ENCODE results near the gene CD226.
"Not testable (repeated sequence)": the region's sequence is repeated elsewhere in the genome, so short reads cannot be mapped to it uniquely, and the experiment has no call there.

The CD226 gene

DNA sequence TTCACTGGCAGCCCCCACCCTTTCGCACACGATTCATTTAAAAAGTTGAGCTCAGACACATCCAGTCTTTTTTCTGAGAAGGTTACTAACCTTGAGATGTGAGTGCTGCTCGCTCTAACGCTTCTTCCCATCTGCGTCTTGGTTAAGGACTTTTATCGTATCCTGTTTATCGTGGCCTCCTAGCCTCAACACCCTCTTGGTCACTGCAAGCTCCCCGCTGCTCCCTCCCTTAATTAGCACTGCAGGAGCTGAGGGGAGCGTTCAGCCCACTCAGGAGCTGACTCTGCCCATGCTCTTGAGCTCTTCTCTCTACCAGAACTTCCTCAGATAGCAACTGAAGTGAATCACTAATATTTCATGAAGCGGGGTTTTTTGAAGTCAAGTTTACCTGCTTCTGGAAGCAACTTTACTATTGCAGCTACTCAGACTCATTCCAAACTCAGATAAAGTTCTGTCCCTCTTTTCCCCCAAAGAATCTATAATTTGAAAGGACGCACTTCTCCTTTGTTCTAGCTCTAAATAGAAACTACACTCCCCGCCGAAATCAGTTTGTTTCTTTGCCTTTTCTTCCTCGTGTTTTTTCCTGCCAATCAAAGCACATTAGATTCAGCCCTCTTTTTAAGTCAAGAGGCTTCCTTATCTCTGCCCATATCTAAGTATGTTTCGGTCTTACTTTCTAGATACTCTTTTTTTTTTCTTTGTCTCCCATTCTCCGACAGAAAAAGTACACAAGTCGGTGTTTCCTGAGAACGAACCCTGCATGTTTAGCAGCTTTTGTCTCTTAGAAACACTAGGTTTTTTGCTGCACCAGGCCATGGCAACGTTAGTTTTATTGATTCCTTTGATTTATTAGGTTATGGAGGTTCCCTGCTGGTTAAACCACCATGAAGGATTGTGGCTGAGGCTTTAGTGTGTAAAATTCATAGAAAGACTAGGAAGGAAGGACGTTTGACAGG, 9.3 kb upstream of the CD226 start:
- DNase-seq (ENCODE audit: low read depth): no peak

DNA sequence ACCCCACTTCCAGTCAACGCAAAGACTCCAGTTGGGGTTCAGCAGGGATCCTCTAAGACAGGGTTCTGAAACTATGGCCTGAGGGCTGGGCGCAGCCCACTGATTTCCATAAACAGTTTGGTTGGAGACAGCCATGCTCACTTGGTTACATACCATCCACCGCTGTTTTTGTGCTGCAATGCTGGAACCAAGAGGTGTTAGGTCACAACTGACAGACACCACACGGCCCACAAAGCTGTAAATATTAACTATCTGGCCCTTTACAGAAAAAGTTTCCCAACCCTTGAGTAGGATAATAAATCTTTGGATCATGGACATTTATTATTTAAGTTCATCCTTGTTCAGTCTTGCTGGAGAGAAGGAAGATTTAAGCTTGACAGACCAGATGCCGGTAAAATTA, 8.4 kb upstream of the CD226 start:
- DNase-seq (ENCODE audit: low read depth): no peak

DNA sequence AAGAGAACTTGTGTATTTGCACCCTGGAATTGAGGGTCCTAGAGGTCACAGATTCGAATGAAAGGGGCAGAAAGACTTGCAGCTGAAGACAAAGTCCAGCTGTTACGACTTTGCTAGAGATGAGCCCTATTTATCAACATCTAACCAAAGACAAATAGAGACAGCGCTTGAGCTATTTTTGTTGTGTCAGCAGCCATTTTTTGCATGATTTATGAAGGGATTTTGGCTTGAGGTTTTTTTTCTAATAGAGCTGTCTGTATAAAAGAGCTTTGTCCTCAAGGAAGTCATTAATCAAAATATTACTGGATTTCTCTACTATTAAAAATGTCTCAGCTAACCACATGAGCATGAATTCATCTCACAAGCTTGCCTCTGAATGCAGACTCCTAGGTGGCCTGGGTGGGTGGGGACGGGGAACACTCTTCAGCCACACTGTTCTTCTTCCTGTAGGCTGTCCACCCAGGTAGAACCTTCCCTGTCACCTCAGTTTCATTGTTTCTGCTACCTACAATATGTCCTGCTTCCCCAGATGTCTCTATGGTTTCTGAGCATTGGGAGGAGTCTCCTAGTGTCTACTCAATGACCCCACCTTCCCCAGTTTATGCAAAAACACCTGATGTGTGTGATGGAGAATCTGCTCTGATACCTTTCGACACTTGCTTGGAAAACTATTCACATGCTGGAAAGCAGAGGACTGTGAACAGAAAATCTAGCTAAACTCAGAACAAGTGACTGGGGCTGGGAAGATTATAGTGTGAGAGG, 7.2 kb upstream of the CD226 start:
- no peak for DNase-seq (ENCODE audit: low read depth)

DNA sequence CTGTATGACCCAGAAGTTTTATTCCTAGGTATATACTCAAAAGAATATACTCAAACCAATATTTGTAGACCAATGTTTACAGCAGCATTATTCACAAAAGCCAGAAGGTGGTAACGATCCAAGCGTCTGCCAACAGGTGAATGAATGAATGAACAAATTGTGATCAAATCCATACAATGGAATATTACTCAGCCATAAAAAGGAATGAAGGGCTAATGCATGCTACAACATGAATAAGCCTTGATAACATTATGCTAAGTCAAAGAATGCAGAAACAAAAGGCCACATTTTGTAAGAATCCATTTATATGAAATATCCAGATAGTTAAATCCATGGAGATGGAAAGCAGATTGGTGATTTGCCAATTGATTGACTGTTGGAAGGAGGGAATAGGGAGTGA, 5.5 kb upstream of the CD226 start:
- no peak for DNase-seq (ENCODE audit: low read depth)

DNA sequence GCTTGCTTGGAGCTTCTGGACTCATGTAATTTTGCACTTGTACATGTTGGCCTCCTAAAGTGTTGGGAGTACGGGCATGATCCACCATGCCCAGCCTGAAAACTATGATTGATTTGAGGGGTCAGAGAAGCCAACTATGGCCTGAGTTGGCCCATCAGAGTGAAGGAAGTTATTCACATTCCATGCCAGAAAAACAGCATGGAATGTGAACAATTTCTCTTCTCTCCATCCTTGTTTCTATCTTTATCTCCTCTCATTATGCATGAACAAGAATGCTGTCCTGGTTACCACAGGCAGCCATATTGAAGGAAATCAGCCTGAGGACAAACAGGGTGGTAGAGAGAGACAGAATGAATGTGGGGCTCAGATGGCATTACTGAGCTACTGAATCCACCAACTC, 3.5 kb upstream of the CD226 start:
- no peak for DNase-seq (ENCODE audit: low read depth)

DNA sequence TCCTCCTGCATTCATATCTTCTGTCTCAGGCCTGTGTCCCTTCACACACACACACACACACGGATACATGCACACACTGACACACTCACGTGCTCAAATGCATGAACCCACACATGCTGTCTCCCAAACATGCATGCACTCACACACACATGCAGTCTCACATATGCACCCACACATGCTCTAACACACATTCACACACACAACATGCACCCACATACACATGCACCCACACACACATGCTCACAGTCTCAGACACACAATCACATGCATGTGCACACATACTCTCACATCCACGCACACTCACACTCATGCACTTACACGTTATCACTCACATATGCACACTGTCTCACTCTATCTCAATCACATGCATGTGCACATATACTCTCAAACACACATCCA, 1.9 kb upstream of the CD226 start:
- DNase-seq (ENCODE audit: low read depth): no peak

DNA sequence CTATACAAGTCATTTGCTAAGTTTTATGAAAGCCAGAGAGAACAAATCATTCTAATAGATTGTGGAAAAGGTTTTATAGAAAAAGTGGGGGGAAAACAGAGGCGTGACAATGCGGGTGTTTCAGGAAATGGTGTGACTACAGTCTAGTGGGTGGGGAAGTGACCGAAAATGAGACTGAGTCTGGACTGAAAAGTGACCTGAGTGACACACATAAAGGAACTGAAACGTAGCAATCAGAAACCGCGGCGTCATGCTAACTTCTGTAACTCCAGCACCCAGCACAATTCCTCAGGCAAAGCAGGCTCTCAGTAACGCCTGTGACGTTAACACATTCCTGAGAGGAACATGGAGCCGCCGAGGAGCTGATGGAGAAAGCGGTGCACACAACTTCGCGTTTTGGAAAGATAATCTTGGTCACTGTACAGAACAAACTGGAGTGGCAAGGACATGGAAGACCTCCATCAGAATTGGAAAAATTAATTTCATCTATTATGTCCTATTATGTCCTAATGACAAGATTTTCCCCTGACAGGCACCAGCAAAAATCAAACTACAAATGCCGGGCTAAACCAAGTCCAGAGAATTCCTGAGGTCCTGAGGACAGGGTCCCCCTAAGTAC, 1.4 kb upstream of the CD226 start:
- DNase-seq (ENCODE audit: low read depth): no peak

DNA sequence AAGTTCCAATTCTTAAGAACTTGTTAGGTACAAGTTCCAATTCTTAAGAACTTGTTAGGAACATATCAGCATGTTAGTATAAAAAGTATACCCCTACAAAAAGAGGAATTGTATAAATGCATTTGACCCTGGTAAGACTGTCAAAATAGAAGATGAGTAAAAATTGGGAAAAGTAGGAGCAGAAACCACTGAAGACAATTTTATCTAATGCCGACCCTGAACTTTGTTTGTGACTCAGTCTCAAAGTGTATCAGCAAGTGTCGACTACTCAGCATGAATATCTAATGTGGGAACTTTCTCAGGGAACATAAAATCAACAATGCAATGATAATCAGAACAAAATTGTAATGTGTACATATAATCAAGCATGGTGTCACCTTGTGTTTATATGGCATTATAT, 583 bp upstream of the CD226 start:
- no peak for DNase-seq (ENCODE audit: low read depth)

DNA sequence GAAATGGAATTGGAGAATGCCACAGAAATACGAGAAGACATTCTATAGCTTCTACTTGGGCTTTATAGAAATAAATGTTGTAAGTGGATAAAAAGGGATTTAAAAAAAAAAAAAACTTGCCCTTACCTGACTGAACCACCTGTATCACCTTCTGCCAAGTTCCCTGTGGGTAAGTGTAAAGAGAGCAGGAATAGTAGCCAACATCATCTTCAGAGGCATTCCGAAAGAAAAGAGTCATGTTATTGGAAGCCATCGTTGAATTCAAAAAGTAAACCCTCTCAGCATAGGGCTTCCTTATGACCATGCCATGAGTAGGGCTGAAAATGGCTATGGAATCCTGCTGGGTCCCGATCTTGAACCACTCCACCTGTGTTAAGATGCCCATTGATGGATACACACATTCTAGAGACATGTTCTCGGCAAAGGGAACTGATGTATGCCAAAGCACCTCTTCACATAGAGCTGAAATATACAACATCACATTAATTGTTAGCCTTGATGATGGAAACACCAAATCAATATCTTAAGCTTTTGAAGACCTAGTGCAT, 991 bp downstream of the CD226 start:
- no peak for DNase-seq (ENCODE audit: low read depth)

DNA sequence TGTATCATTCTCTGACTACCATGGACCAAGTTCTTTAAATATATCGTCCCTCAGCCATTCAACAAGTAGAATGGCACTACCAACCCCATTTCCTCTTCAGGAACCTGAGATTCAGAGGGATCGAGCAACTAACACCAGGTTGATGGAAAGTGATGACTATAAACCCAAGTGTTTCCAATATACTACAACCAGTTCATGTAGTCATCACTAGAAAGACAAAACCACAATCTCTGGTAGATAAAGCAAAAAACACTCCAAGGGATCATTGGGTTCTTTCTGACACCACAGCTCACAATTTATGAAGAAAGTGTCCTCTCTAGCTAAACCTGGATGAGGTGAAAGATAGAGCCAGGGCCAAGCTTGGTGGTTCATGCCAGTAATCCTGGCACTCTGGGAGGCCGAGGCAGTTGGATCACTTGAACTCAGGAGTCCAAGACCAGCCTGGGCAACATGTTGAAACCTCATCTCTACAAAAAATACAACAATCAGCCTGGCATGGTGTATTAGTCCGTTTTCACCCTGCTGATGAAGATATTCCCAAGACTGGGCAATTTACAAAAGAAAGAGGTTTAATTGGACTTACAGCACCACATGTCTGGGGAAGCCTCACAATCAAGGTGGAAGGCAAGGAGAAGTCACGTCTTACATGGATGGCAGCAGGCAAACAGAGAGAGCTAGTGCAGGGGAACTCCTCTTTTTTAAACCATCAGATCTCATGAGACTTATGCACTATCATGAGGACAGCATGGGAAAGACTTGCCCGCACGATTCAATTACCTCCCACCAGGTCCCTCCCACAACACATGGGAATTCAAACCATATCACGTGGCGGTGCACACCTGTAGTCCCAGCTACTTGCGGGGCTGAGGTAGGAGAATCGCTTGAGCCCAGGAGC, 2.2 kb downstream of the CD226 start:
- DNase-seq (ENCODE audit: low read depth): no peak

DNA sequence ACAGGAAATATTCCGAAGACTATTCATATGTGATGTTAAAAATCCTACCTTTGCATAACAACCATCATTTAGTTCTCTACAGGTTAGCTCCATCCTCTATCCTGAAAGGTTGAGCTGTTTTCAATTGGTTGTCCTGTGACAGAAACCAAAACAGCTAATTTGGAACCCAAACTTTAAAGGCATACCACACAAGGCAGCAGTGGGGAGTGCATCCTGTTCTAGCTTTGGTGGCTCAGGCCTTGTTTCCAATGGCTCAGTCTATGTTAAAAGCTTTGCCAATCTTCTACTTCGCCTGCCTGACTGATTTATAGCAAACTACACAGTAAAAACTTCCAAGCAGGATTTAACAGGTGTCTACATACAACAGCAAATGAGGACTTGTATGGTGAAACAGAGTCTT, 3.2 kb downstream of the CD226 start:
- no peak for DNase-seq (ENCODE audit: low read depth)

DNA sequence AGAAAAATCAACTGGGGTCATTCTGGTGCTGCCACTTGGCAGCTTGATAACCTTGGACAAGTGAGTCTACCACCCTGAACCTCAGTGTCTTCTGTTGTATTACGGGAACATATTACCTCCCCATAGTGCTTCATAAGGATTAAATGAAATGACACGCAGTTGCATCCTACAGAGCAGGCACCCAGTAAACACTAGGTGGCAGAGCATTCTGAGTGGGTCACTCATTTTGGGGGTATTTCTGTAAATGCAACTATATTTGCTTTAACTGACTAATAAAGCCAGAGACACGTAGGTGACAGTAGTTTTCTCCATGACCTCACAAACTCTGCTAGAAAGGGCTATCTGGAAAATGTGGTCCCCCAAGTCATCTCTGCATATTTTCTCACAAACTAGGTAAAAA, 4.7 kb downstream of the CD226 start:
- no peak for DNase-seq (ENCODE audit: low read depth)

DNA sequence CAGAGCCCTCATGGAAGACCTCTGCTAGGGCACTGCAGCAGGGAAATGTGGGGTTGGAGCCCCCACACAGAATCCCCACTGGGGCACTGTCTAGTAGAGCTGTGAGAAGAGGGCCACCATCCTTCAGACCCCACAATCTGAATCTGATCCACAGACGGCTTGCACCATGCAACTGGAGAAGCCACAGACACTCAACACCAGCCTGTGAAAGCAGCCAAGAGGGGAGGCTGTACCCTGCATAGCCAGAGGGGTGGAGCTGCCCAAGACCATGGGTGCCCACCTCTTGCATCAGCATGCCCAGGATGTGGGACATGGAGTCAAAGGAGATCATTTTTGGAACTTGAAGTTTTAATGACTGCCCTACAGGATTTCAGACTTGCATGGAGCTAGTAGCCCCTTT, 6.5 kb downstream of the CD226 start:
- DNase-seq (ENCODE audit: low read depth): no peak

DNA sequence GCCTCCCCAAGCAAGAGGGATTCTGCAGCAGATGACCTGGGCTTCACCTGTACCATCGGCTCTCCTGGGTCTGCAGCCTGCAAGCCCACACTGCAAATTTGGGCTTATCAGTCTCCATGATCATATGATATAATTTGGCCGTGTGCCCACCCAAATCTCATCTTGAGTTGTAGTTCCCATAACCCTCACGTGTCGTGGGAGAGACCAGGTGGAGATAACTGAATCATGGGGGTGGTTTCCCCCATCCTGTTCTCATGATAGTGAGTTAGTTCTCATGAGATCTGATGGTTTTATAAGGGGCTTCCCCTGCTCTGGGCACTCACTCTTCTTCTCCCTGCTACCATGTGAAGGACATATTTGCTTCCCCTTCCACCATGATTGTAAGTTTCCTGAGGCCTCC, 7.9 kb downstream of the CD226 start:
- DNase-seq (ENCODE audit: low read depth): not testable (repeated sequence)

DNA sequence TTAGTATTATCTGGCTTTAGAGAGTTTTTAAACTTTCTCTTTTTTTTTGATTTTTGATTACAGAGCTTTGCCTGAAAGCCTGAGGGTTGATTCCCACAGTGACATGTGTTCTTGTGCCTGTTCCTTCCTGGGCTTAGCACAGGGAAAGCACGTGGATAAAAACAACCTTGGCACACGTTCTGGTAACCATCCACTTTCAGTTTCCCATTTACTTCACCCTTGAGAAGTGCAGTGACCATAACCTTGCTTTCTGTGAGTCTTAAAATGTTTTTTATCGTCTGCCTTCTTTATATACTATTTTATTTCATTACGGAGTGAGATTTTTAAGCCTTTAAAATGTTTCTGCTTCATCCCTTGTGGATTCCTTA, 11.5 kb downstream of the CD226 start:
- peak; percentile 2 for DNase-seq (ENCODE audit: low read depth)

DNA sequence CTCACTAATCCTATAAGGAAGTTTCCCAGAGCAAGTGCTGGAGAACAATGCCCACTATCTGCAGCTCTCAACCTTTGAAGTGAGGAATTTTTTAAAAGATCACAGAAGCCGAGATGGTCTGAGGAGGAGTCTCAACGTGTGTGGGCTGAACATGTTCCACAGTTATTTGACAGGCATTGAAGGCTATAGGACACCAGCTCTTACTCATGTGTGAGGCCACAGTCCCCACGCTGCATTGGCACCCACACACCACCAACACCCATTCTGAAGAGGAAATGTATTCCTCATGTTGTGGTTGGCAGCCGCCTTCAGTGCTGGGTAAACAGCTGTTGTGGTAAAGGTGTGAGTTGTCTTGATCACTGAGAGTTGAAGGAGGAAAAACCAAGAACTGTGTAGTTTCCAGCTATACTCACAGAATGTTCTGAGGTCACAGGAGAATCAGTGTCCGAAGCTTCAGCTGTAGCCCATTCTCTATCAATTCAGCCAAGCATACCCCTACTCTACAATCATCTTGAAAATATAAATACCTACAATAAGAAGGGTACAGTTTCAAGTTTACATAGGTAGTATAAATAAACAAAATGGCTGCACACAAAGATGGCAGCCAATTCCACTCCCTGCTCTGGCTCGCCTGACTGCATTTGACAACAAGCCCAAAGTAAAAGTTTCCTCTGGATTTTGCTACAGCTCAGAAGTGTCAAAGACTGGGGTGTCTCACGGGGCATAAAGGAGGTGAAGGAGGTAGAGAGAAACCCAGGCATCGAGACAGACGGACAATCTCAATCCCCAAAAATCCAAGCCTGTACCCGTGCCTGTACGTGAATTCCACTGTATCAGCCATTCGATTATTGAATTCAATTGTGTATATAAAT, 12.1 kb downstream of the CD226 start:
- no peak for DNase-seq (ENCODE audit: low read depth)

DNA sequence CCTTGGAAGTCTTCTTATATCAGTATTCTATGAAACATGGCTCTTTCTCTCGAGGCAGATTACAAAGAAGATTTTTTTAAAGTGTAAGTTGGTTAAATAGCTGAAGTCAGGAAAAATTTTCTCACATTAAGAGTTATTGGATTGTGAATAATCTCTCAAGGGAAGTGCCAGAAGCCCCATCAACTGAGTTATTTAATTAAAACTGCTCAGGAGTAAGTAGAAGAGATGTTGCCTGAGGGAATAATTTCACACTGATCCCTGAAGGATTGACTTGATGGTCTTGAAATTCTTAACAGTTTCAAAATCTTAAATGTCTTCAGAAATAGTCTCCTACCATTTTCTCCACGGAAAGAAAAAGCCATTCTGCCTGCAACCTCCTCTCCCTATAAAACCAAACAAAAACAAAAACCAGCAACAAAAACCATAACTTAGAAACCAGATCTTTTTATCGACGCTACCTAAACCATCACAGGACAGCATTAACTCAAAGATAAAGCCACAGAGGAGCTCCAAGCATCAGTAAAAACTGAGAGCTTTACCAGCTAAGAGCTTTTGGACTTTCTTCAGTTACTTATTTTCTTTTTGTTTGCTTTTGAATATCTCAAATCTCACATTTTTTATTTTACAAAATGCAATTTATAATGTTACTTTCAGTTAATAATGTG, 12.9 kb downstream of the CD226 start:
- no peak for DNase-seq (ENCODE audit: low read depth)

DNA sequence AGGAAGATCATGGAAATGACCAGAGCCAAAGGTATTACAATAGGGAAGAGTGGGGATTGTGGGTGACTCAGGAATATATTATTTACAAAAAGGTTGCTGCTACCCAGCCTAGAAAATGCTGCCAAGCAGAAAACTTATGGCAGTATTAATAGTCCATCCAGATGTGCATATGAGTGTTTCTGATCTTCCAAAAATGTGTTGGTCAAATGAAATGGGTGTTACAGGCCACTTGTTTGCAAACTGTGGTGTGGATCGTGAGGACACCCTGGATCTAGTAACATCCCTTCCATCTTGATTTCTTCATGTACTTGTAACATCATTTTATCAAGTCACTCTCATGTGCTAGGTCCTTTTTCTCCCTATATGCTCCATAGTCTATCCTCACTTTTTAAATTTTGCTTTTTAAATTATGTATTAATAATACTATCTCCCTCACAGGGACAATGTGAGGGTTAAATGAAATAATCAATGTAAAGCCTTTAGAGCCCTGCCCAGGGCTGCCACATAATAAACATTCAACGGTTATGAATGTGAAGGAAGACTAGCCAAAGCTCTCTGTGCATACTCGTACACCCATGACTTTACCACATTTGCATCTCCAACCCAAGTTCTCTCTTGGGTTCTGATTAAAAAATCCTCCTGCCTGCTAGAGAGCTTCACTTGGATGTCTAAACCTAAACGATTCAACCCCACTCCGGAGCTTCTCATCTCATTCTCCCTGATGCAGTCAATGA, 18.5 kb downstream of the CD226 start:
- no peak for DNase-seq (ENCODE audit: low read depth)

DNA sequence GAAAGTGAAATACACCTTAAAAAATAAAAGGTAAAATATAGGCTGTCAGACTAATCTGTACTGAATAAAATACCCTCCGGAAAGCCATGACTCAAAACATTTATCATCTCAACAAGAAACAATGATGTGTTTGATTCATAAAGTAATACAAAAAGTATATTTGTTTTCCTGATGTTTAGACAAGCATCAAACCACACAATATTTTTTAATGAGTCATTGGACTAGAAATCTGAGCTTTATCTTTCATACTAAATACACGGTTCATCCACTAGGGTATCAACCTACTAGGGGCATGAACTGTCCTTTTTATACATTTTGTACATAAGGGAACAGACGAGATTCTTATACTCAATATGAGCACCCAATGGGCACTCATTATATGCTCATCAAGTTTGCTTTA, 31.3 kb downstream of the CD226 start:
- DNase-seq (ENCODE audit: low read depth): no peak

All from fibroblast of the conjunctiva (primary cell).